HEK293T (cell line): Measurements from ENCODE around the gene CCL14.

ENCODE experiments used
- CTCF ChIA-PET: fragments of 350-600 bp; formaldehyde crosslinking; extraction: SDS; loops from one replicate; lab custom pipeline; 2021; ENCODE audit warnings: antibody characterized with exemption, inconsistent platforms; lab: Yijun Ruan, JAX
- POLR2A ChIA-PET: fragments of 350-600 bp; formaldehyde crosslinking; extraction: SDS; loops from one replicate; lab custom pipeline; 2020; ENCODE audit warnings: antibody characterized with exemption, inconsistent platforms; lab: Yijun Ruan, JAX
- DNase-seq: peaks from one replicate; pipeline ENCODE4 v3.0.0; 2012; ENCODE audit warnings: mixed read lengths; ENCODE audit errors: extremely low spot score
- ARNT ChIP-seq: fragments of 450-650 bp; IDR thresholded peaks from 2 replicates; pipeline ENCODE4 v1.6.1; 2017; ENCODE audit warnings: mild to moderate bottlenecking
- BHLHE40 ChIP-seq: fragments of 450-650 bp; IDR thresholded peaks from 2 replicates; pipeline ENCODE4 v1.6.1; 2016; ENCODE audit warnings: mild to moderate bottlenecking, moderate library complexity, borderline replicate concordance
- CTBP1 ChIP-seq: fragments of 450-650 bp; IDR thresholded peaks from 2 replicates; pipeline ENCODE4 v1.6.1; 2016; ENCODE audit warnings: borderline replicate concordance
- ELF4 ChIP-seq: fragments of 450-650 bp; IDR thresholded peaks from 2 replicates; pipeline ENCODE4 v1.6.1; 2017; ENCODE audit warnings: antibody characterized with exemption
- FOXA1 ChIP-seq: fragments of 450-650 bp; IDR thresholded peaks from 2 replicates; pipeline ENCODE4 v1.6.1; 2016; ENCODE audit warnings: mild to moderate bottlenecking
- FOXK2 ChIP-seq: fragments of 450-650 bp; IDR thresholded peaks from 2 replicates; pipeline ENCODE4 v1.6.1; 2016; ENCODE audit warnings: mild to moderate bottlenecking
- FOXM1 ChIP-seq: fragments of 450-650 bp; IDR thresholded peaks from 2 replicates; pipeline ENCODE4 v1.6.1; 2017; ENCODE audit warnings: mild to moderate bottlenecking, borderline replicate concordance
- HDGF ChIP-seq: fragments of 450-650 bp; IDR thresholded peaks from 2 replicates; pipeline ENCODE4 v1.6.1; 2017; ENCODE audit warnings: antibody characterized with exemption, borderline replicate concordance
- L3MBTL2 ChIP-seq: fragments of 450-650 bp; conservative IDR thresholded peaks from 2 replicates; pipeline ENCODE4 v1.6.1; 2016; ENCODE audit warnings: mild to moderate bottlenecking
- LEF1 ChIP-seq: fragments of 450-650 bp; IDR thresholded peaks from 2 replicates; pipeline ENCODE4 v1.6.1; 2017; ENCODE audit warnings: mild to moderate bottlenecking, borderline replicate concordance
- NFRKB ChIP-seq: fragments of 450-650 bp; IDR thresholded peaks from 2 replicates; pipeline ENCODE4 v1.6.1; 2016; ENCODE audit warnings: mild to moderate bottlenecking, moderate library complexity
- SP1 ChIP-seq: fragments of 450-650 bp; IDR thresholded peaks from 2 replicates; pipeline ENCODE4 v1.6.1; 2017
- SUZ12 ChIP-seq: fragments of 450-650 bp; IDR thresholded peaks from 2 replicates; pipeline ENCODE4 v1.6.1; 2016; ENCODE audit warnings: mild to moderate bottlenecking
- TARDBP ChIP-seq: fragments of 450-650 bp; IDR thresholded peaks from 2 replicates; pipeline ENCODE4 v1.6.1; 2016
- ZNF384 ChIP-seq: fragments of 450-650 bp; IDR thresholded peaks from 2 replicates; pipeline ENCODE4 v1.6.1; 2016
- TF ChIP-seq, protein P1 (sequence below): fragments of 450-650 bp; IDR thresholded peaks from 2 replicates; pipeline ENCODE4 v1.6.1; 2016

Gene CCL14

DNA sequence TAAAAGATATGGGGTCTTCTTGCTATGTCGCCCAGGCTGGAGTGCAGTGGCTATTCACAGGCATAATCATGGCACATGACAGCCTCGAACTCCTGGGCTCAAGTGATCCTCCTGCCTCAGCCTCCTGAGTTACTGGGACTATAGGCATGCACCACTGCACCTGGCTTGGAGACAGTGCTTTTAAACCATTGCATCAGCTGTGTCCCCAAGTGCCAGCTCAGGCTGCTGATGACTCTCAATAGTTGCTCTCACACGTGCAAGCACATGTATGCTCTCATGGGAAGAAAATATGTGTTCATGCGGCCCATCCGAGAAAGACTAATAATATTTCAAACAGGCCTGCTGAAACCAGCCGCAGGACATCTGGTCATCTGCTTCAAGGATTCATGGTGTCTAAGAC is 14.0 kb downstream of the CCL14 start:
- DNase-seq = no peak
- ChIA-PET POLR2A (no interaction called here), CTCF (interaction anchor here (1.1 to 2.5 kb wide), 2 partner anchors 100 to 176 kb away, joined by 6 to 9 read pairs; no protein-coding TSS in a partner anchor)
- no peak for TF ChIP-seq FOXM1
- TF ChIP-seq ARNT = no peak
- TF ChIP-seq TARDBP = no peak
- no peak for TF ChIP-seq SP1
- TF ChIP-seq L3MBTL2 = no peak
- no peak for TF ChIP-seq SUZ12
- no peak for TF ChIP-seq NFRKB
- TF ChIP-seq CTBP1 = no peak
- TF ChIP-seq FOXK2 = no peak
- TF ChIP-seq BHLHE40 = no peak
- TF ChIP-seq, protein P1, sequence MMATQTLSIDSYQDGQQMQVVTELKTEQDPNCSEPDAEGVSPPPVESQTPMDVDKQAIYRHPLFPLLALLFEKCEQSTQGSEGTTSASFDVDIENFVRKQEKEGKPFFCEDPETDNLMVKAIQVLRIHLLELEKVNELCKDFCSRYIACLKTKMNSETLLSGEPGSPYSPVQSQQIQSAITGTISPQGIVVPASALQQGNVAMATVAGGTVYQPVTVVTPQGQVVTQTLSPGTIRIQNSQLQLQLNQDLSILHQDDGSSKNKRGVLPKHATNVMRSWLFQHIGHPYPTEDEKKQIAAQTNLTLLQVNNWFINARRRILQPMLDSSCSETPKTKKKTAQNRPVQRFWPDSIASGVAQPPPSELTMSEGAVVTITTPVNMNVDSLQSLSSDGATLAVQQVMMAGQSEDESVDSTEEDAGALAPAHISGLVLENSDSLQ = no peak
- no peak for TF ChIP-seq LEF1
- TF ChIP-seq ELF4 = no peak
- TF ChIP-seq ZNF384 = no peak
- no peak for TF ChIP-seq FOXA1
- TF ChIP-seq HDGF = no peak

- no peak for DNase-seq
- TF ChIP-seq BHLHE40 = no peak
- POLR2A ChIA-PET = interaction anchor here (1.3 kb wide), 1 partner anchor 163 kb away, joined by 3 read pairs; the partner anchor contains the start of gene TAF15
- CTCF ChIA-PET = interaction anchor here (1.1 to 2.5 kb wide), 2 partner anchors 10 to 177 kb away, joined by 3 to 9 read pairs; no protein-coding TSS in a partner anchor
Observed at GRCh38 chr17:35972066-35972465, 14.5 kb downstream of the CCL14 start.

DNA sequence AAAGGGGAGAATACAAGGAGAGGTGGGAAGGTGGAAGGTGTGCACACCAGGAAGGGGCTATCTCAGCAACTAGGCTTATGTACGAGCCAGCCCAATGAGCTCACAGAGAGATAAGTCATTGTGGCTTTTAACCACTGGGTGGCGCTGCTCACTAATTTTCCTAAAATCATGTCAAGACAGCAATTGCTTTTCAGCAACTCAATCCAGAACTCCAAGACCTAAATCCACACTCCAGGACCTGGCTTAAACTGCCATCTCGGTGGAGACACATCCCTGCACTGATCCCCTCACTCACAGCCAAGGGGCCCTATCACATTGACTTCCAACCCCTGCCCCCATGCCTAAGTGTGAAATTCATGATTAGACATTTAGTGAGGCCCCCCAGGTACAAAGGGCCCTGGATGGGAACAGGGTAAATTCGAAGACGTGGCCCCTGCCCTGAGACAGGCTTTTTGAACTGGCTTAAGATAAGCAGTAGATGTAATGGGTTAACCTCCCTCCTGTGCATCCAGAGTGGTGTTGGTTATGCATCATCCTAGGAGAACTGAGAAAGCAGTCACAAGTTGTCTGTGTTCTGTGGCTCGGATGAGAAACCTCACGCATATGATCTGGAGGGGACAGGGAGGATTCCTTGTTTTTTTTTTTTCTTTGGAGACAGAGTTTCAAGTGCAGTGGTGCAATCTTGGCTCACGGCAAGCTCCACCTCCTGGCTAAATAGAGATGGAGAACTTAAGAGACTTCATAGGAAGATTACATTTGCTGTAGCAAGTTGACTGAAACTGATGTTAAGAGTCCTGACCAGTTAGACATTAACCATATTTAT is 16.8 kb downstream of the CCL14 start:
- DNase-seq = peak; percentile 64
- ChIA-PET CTCF (interaction anchor here (0.6 to 2.5 kb wide), 17 partner anchors 11 to 513 kb away, joined by 3 to 18 read pairs (median 3); partner anchors contain the start of gene CCL3), POLR2A (no interaction called here)
- TF ChIP-seq BHLHE40 (no peak), FOXM1 (no peak)

DNA sequence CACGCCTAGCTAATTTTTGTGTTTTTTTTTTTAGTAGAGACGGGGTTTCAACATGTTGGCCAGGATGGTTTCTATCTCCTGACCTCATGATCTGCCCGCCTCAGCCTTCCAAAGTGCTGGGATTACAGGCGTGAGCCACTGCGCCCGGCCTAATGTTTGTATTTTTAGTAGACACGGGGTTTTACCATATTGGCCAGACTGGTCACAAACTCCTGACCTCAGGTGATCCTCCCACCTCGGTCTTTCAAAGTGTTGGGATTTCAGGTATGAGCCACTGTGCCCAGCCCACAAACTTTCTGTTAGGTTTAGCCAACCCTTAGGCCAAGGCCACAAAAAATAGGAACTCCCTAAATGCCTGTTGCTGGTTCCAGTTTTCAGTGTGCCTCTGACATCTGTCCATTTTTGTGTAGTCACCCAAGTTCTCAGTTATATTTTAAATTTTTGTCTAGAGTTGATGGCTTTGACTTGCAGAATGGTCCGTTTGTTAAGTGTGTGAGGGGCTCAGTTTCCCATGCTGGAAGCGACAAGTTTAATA is 17.9 kb downstream of the CCL14 start:
- POLR2A ChIA-PET = no interaction called here
- TF ChIP-seq FOXA1 (no peak), NFRKB (no peak), TARDBP (no peak), ZNF384 (no peak), LEF1 (no peak), ELF4 (no peak)
- TF ChIP-seq, protein P1 = no peak
- CTCF ChIA-PET = interaction anchor here (0.7 to 1.4 kb wide), 3 partner anchors 10 to 514 kb away, joined by 3 to 18 read pairs (median 12); no protein-coding TSS in a partner anchor
- DNase-seq = no peak

GRCh38 chr17:35965272-35965671 is 21.3 kb downstream of the CCL14 start:
- POLR2A ChIA-PET = interaction anchor here (0.9 kb wide), 1 partner anchor 35 kb away, joined by 3 read pairs; the partner anchor contains the start of gene RDM1
- no peak for DNase-seq
- TF ChIP-seq L3MBTL2 (no peak), FOXA1 (no peak), ZNF384 (no peak), FOXM1 (no peak), HDGF (no peak), SP1 (no peak), SUZ12 (no peak), ELF4 (no peak), BHLHE40 (no peak), LEF1 (no peak), CTBP1 (no peak), FOXK2 (no peak), ARNT (no peak), NFRKB (no peak), TARDBP (no peak)
- TF ChIP-seq, protein P1 = no peak
- CTCF ChIA-PET = interaction anchor here (0.9 kb wide), 1 partner anchor 183 kb away, joined by 3 read pairs; no protein-coding TSS in a partner anchor

DNA sequence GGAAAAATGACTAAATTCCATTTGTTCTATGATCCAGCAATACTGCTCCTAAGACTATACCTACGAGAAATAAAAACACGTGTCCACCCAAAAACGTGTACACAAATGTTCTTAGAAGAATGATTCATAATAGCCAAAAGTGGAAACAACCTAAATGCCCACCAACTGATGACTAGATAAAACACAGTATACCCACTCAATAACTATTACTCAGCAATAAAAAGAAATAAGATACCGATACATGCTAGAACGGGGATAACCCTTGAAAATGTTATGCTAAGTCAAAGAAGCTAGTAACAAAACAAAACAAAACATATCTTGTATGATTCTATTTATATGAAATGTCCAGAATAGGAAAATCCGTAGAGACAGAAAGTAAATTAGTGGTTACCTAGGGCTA is 22.9 kb downstream of the CCL14 start:
- POLR2A ChIA-PET = no interaction called here
- no peak for TF ChIP-seq LEF1
- no peak for TF ChIP-seq CTBP1
- no peak for TF ChIP-seq BHLHE40
- TF ChIP-seq TARDBP = no peak
- TF ChIP-seq, protein P1 = no peak
- no peak for TF ChIP-seq SP1
- TF ChIP-seq ELF4 = no peak
- TF ChIP-seq FOXM1 = no peak
- no peak for TF ChIP-seq L3MBTL2
- no peak for TF ChIP-seq ARNT
- no peak for TF ChIP-seq FOXA1
- no peak for TF ChIP-seq HDGF
- no peak for TF ChIP-seq ZNF384
- TF ChIP-seq NFRKB = no peak
- TF ChIP-seq SUZ12 = no peak
- TF ChIP-seq FOXK2 = no peak
- no peak for DNase-seq
- CTCF ChIA-PET = interaction anchor here (1.0 kb wide), 1 partner anchor 13 kb away, joined by 4 read pairs; no protein-coding TSS in a partner anchor
